NCI-H2081 (cell line): ENCODE data around the gene WRAP53.

ENCODE experiments used
- DNase-seq, 2 experiments: peaks; one replicate each; lab custom pipeline; 2025; lab: John Stamatoyannopoulos, UW

Gene WRAP53

DNA sequence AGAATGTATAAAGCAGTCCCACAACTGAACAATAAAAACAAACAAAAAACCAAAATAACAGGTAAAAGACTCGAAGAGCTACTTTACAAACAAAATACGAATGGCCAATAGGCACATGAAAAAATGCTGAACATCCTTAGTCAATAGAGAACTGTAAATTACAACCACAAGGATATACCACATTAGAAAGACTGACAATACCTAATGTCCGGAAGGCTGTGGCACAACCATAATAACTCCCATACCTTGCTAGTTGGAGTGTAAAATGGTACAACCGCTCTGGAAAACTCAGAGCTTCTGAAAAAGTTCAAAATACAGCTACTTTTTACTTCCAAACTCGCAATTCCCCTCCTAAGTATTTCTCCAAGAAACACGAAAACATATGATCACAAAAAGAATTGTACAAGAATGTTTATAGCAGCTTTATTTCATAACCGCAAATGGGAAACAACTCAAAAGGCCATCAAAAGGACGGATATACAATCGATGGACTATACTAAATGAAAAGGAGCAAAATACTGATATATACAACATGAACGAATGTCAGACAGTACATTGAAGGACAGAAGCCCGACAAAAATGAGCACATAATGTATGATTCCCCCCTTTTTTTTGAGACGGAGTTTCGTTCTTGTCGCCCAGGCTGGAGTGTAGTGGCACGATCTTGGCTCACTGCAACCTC lies 3.3 kb upstream of the WRAP53 start:
- no peak for DNase-seq

- peak; percentile 84 to 89 for DNase-seq
Measured at GRCh38 chr17:7685533-7686221, 2.6 kb upstream of the WRAP53 start.

- peak; percentile 78 to 82 for DNase-seq
Measured at GRCh38 chr17:7686222-7687071, 1.8 kb upstream of the WRAP53 start.

- DNase-seq: peak; percentile 78 to 86
Measured at GRCh38 chr17:7687072-7687907, 987 bp upstream of the WRAP53 start, which contains the start of gene TP53. Gene TP53, minus strand, starts transcription at chr17:7687490. Its CDS starts 10,896 bp downstream, at chr17:7676594.

DNA sequence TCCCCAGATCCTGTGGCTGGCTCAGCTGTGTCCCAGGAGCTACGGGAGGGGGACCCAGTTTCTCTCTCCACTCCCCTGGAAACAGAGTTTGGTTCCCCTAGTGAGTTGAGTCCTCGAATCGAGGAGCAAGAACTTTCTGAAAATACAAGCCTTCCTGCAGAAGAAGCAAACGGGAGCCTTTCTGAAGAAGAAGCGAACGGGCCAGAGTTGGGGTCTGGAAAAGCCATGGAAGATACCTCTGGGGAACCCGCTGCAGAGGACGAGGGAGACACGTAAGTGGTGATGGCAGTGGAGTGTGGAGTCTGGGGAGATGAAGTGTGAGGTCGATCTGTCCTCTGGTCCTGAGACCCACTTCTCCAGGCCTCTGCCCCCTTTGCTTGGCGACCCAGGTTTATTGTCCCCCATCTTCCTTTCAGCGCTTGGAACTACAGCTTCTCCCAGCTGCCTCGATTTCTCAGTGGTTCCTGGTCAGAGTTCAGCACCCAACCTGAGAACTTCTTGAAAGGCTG lies 585 bp downstream of the WRAP53 start:
- DNase-seq: no peak

- DNase-seq: no peak
Measured at GRCh38 chr17:7695586-7695985, 7.3 kb downstream of the WRAP53 start.

DNA sequence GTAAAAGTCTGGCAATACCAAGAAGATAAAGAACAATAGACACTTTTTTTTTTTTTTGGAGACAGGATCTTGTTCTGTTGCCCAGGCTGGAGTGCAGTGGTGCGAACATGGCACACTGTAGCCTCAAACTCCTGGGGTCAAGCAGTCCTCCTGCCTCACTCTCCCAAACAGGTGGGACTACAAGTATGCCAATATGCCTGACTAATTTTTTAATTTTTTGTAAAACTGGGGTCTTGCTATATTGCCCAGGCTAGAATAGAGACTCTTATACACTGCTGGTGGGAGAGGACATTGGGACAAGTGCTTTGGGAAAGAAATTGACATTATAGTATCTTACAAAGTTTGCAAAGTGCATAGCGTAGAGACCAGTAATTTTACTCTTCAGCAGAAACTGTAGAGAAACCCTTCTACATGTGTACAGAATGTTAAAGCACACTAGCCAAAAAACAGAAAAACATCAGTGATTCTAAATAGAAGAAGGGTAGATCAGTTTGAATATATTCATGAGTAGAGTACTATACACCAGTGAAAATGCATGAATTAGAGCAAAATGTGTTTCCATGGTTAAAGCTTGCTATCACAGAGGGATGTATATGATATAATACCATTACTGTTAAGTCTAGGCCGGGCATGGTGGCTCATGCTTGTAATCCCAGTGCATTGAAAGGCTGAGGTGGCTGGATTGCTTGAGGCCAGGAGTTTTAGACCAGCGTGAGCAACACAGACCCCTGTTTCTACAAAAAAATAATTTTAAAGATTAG lies 9.7 kb downstream of the WRAP53 start:
- DNase-seq: no peak

DNA sequence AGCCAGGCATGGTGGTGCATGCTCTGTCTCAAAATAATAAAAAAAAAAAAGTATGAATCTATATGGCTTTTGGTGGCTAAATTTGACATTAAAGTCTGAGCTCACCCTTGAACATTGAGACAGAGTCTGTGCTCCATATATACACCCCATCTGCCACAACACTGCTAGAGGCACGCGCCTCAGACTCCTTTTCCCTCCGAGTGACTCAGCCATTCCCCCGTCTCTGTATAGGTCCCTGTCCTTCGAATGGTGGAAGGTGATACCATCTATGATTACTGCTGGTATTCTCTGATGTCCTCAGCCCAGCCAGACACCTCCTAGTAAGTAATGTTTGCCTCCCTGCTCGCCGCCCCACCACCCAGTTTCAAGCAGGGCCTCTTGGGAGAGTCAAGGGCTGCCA lies 12.2 kb downstream of the WRAP53 start:
- DNase-seq: no peak

GRCh38 chr17:7701681-7702080 lies 13.4 kb downstream of the WRAP53 start:
- DNase-seq: no peak

GRCh38 chr17:7702776-7703175 lies 14.5 kb downstream of the WRAP53 start:
- DNase-seq: no peak

DNA sequence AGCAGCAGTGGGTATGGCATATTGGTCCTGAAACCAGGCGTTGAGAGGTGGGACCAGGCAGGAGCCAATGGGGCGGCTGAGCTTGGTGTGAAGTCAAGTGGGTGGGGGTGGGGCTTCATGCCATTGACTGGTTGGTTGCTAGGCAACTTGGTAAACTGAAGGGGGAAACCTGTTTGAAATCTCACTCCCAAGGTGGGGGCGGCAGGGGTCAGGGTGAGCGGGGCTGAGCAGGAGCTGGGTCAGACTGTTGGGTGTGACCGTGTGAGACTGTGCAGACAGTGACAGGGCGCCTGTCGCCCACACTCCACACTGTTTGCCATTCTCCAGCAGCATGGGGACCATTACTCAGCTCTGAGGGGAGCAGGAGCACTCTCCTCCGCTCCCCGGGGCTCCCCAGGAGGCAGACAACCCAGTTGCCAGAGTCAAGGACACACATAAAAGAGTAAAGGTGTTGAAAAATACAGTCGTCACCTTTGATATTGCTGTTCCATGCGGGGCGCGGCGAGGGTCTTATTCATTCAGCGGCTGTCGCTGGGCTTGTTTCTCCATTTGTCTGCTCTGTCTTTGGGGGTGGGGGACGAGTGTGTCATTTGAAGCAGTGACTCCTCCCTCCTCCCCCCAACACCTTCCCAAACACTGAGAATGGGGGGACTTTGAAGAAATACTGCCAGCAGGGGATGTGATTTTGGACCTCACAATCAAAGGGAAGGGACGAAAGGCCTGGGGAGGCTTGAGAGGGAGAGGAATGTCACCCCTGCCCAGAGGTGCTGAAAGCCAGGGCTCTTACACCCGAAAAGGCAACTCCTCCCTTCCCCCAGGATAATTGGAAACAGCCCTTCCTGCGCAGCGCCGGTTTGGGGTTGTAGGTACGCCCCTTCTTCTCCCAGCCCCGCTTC lies 15.6 kb downstream of the WRAP53 start:
- DNase-seq: peak in 1 of 2 experiments; percentile 7

DNA sequence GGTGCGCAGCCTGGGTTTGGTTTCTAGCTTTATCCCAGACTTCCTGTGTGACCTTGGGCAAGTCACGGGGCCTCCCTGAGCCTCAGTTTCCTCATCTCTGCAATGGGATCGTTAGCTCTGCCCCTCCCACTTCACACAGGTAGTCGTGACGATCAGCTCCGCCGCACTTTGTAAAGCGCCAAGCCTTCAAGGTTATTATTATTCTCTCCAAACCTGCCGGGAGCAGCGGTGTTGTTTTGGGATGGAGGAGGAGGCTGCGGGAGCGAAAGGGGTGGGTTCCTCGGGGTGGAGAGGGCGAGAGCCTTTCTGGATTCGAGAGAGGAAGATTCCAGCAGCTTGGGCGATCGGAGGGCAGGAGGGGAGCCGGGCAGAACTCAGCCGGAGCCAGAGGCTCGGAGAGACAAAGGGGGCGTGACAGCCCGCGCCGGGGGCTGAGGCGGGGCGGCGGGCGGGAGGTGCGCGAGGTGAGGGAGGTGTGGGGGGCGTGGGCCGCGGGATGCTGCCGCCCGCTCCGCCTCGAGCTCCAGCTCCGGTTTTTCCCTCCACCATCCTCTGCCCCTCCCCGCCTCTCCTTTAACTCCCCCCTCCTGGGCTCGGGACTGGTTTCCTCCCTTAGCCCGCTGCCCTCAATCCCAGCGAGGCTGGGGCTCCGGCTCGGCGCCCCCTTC lies 16.5 kb downstream of the WRAP53 start, which contains the start of gene EFNB3:
Gene EFNB3 (plus strand): TSS at position 602 of the 668 bp plus-strand sequence. CDS start 397 bp downstream, outside the sequence.
- peak in 1 of 2 experiments; percentile 23 for DNase-seq

DNA sequence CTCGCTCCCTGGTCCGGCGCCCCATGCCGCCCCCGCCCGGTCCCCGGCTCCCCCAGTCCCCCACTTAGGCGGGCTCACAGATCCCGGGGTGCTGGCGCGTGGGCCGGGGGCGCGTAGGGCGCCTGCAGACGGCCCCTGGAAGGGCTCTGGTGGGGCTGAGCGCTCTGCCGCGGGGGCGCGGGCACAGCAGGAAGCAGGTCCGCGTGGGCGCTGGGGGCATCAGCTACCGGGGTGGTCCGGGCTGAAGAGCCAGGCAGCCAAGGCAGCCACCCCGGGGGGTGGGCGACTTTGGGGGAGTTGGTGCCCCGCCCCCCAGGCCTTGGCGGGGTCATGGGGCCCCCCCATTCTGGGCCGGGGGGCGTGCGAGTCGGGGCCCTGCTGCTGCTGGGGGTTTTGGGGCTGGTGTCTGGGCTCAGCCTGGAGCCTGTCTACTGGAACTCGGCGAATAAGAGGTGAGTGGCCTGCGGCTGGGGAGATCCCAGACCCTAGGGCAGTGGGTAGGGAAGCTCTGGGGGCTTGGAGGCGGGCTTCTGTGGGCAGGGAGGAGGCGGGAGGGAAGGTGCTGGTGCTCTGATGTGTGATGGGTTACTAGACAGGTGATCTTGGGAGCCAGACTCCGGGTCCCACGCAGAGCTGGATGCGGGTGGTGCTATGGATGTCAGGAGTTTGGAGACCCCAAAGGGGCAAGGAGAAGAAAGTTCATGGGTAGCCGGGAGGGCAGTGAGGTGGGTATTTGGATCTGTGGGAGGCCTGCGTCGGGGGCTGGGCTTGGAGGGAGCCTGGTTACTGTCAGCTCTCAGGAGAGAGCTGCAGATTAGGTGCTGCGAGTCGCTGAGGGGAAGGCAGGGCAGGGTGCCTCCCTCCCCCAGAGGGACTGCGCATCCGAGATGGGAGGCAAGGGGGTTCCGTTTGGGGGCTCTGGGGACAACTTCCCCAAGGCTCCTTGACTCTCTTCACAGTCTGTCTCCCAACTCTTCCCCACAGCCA lies 17.3 kb downstream of the WRAP53 start:
- DNase-seq: no peak

DNA sequence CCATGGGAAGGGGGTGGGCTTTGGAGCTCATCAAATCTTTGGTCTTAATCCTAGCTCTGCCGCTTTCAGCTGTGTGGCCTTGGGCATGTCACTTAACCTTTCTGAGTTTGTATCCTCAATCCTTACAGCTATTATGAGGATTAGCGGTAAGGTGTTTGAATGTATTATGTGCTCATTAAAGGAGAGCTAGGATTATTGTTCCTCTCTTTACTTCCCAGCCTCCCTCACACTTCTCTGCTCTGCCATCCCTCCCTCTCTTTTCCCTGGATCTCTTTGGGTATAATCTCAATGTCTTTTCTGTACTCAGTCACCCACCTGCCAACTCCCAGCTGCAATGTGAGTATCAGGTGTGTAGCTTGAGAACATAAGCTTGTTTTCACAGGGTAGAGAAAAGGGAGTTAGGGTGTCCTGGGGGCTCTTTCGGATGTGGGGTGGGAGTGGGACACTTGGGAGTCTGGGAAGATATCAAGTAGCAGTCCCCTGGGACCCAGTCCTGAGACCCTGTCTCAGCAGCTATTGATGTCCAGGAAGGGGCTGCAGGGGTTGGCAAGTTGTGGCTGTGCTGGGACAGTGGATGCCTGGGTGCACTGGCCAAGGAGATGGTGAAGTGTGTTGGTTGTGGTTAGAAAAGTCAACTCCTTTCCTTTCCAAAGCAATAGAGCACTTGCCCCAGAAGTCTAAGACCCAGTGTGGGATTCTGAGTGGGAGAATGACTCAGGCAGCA lies 18.5 kb downstream of the WRAP53 start:
- no peak for DNase-seq

- no peak for DNase-seq
Measured at GRCh38 chr17:7707446-7707845, 19.2 kb downstream of the WRAP53 start.

DNA sequence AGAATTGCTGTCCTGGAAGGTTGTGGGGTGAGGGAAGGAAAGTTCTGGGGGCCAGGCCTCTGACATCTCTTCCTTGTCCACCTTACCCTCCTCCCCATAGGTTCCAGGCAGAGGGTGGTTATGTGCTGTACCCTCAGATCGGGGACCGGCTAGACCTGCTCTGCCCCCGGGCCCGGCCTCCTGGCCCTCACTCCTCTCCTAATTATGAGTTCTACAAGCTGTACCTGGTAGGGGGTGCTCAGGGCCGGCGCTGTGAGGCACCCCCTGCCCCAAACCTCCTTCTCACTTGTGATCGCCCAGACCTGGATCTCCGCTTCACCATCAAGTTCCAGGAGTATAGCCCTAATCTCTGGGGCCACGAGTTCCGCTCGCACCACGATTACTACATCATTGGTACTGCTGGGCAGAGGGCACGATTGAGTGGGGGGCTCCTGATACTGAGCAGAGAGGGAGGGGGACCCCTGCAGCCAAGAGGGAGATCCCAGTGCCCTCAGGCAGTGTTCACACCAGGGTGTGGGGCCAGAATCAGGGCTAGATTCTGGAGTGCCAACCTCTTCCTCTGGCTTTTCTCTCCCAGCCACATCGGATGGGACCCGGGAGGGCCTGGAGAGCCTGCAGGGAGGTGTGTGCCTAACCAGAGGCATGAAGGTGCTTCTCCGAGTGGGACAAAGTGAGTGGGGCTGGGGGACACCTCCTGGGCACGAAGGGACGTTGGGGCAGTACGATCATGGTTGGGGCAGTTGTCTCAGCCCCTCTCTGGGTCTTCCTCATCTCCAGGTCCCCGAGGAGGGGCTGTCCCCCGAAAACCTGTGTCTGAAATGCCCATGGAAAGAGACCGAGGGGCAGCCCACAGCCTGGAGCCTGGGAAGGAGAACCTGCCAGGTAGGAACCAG lies 19.8 kb downstream of the WRAP53 start:
- DNase-seq: no peak
